HCT116 (cell line): Measurements from ENCODE around the gene MYH3. TPM values are rescaled to one million over a fixed set of nuclear protein-coding genes. Genes with fewer than 3 reads are reported as not detected.

Source experiments
- ATAC-seq: fragments of 200-7000 bp; cut with Tn5 transposase; 2 replicates; pipeline ENCODE4 v1.9.1; 2020; ENCODE audit warnings: mild to moderate bottlenecking, moderate library complexity
- BruUV-seq: library from RNA; stranded (reverse); fragments of 400-500 nt; replicated peaks from 2 replicates; lab custom pipeline; 2021; lab: Mats Ljungman, UMichigan
- CTCF ChIA-PET: fragments of 300-600 bp; sonication (Branson Sonifier 250); formaldehyde crosslinking; loops from one replicate; lab custom pipeline; 2021; ENCODE audit warnings: antibody characterized with exemption; lab: Charles Lee
- POLR2A ChIA-PET: fragments of 300-600, 350-600 bp; sonication (Branson Sonifier 250); formaldehyde crosslinking; loops from one replicate; lab custom pipeline; 2021; ENCODE audit warnings: antibody characterized with exemption; lab: Charles Lee
- RAD21 ChIA-PET, 2 experiments: fragments of 300-600 bp; sonication (Branson Sonifier 250); formaldehyde crosslinking; loops; one replicate each; lab custom pipeline; 2023; ENCODE audit warnings: low total read pairs in 2 of 2; ENCODE audit not compliant: uncharacterized antibody in 2 of 2, unreplicated experiment in 2 of 2, low non-redundant PET in 1 of 2; lab: Charles Lee
- DNase-seq: peaks from one replicate; pipeline ENCODE4 v3.0.0-alpha.2; 2010; ENCODE audit warnings: low read depth, low spot score
- H2AFZ ChIP-seq: fragments of 200-600 bp; shearing (Covaris generic), sonication (generic); 2 replicates; pipeline ENCODE4 v1.6.1; 2017; ENCODE audit warnings: low read depth, mixed run types, mixed read lengths, antibody characterized with exemption, low read length; ENCODE audit not compliant: poor library complexity, severe bottlenecking
- H3K27ac ChIP-seq: 2 replicates; pipeline ENCODE4 v1.5.1; 2012; ENCODE audit warnings: low read depth, low read length
- H3K27me3 ChIP-seq: fragments of 200-600 bp; sonication (generic); 2 replicates; pipeline ENCODE4 v1.6.1; 2016; ENCODE audit warnings: mixed run types, low read length, mixed read lengths; ENCODE audit not compliant: insufficient read depth
- H3K36me3 ChIP-seq, 2 experiments: fragments of 200-500 bp in 1 of 2; fragments of 200-600 bp in 1 of 2; sonication (Bioruptor generic) in 1 of 2; sonication (generic) in 1 of 2; 2 replicates each; pipeline versions ENCODE4 v1.5.1 to v1.6.1; 2014 to 2016; ENCODE audit warnings: low read length in 2 of 2, inconsistent platforms in 1 of 2, mixed read lengths in 1 of 2, mixed run types in 1 of 2; ENCODE audit not compliant: insufficient read depth in 2 of 2, control insufficient read depth in 1 of 2
- H3K4me1 ChIP-seq, 2 experiments: fragments of 200-600 bp in 1 of 2; sonication (generic) in 1 of 2; 2 replicates each; pipeline versions ENCODE4 v1.5.1 to v1.6.1; 2012 to 2017; ENCODE audit warnings: low read length in 2 of 2, inconsistent platforms in 1 of 2, mild to moderate bottlenecking in 1 of 2, mixed read lengths in 1 of 2, mixed run types in 1 of 2, moderate library complexity in 1 of 2; ENCODE audit not compliant: insufficient read depth in 2 of 2, control insufficient read depth in 1 of 2
- H3K4me2 ChIP-seq: fragments of 200-600 bp; sonication (generic); 2 replicates; pipeline ENCODE4 v1.6.1; 2017; ENCODE audit warnings: mixed run types, low read length, mixed read lengths
- H3K4me3 ChIP-seq, 2 experiments: fragments of 200-600 bp in 1 of 2; sonication (generic) in 1 of 2; replicated peaks in 1 of 2; 2 replicates each; pipeline ENCODE4 v1.5.1; 2011 to 2016; ENCODE audit warnings: low read length in 2 of 2, control low read depth in 1 of 2, low read depth in 1 of 2, mild to moderate bottlenecking in 1 of 2, mixed read lengths in 1 of 2, mixed run types in 1 of 2
- H3K79me2 ChIP-seq: fragments of 200-600 bp; sonication (generic); 2 replicates; pipeline ENCODE4 v1.6.1; 2017; ENCODE audit warnings: mild to moderate bottlenecking, mixed run types, low read length, moderate library complexity, mixed read lengths; ENCODE audit not compliant: insufficient read depth
- H3K9ac ChIP-seq: fragments of 200-600 bp; sonication (generic); 2 replicates; pipeline ENCODE4 v1.6.1; 2016; ENCODE audit warnings: low read length, mixed read lengths
- H3K9me2 ChIP-seq: fragments of 200-600 bp; sonication (generic), shearing (Covaris generic); 2 replicates; pipeline ENCODE4 v1.6.1; 2017; ENCODE audit warnings: mixed run types, mild to moderate bottlenecking, moderate library complexity; ENCODE audit not compliant: insufficient read depth
- H3K9me3 ChIP-seq, 2 experiments: fragments of 200-500 bp in 1 of 2; fragments of 200-600 bp in 1 of 2; sonication (Bioruptor generic) in 1 of 2; sonication (generic) in 1 of 2; 2 replicates each; pipeline ENCODE4 v1.6.1; 2014 to 2017; ENCODE audit warnings: low read length in 2 of 2, mixed read lengths in 2 of 2, inconsistent platforms in 1 of 2, low read depth in 1 of 2, mild to moderate bottlenecking in 1 of 2, mixed run types in 1 of 2, moderate library complexity in 1 of 2; ENCODE audit not compliant: control insufficient read depth in 1 of 2, insufficient read depth in 1 of 2
- H4K20me1 ChIP-seq: fragments of 200-600 bp; sonication (generic), shearing (Covaris generic); 2 replicates; pipeline ENCODE4 v1.6.1; 2017; ENCODE audit warnings: mixed run types, mild to moderate bottlenecking, moderate library complexity; ENCODE audit not compliant: insufficient read depth
- ATF3 ChIP-seq: IDR thresholded peaks from 2 replicates; pipeline ENCODE4 v1.6.1; 2012
- CBX3 ChIP-seq: IDR thresholded peaks from 2 replicates; pipeline ENCODE4 v1.6.1; 2012; ENCODE audit warnings: low read depth
- CEBPB ChIP-seq: IDR thresholded peaks from 2 replicates; pipeline ENCODE4 v1.6.1; 2012; ENCODE audit warnings: low read depth
- CTCF ChIP-seq, 3 experiments: fragments of 200-600 bp in 1 of 3; sonication (generic) in 1 of 3; IDR thresholded peaks in 2 of 3; conservative IDR thresholded peaks in 1 of 3; 2 replicates each; pipeline ENCODE4 v1.5.1; 2012 to 2017; ENCODE audit warnings: low read depth in 2 of 3, low read length in 2 of 3, antibody characterized with exemption in 1 of 3, borderline replicate concordance in 1 of 3, control low read depth in 1 of 3, mild to moderate bottlenecking in 1 of 3, mixed read lengths in 1 of 3, mixed run types in 1 of 3, moderate library complexity in 1 of 3; ENCODE audit not compliant: insufficient read depth in 1 of 3
- ELF1 ChIP-seq: IDR thresholded peaks from 2 replicates; pipeline ENCODE4 v1.6.1; 2012; ENCODE audit warnings: low read depth, borderline replicate concordance
- EZH2 ChIP-seq: fragments of 200-600 bp; sonication (generic); IDR thresholded peaks from 2 replicates; pipeline ENCODE4 v1.6.1; 2017; ENCODE audit warnings: antibody characterized with exemption, mixed run types
- EZH2phosphoT487 ChIP-seq: fragments of 200-600 bp; IDR thresholded peaks from 2 replicates; pipeline ENCODE4 v1.6.1; 2018; ENCODE audit warnings: antibody characterized with exemption, borderline replicate concordance
- FOSL1 ChIP-seq: IDR thresholded peaks from 2 replicates; pipeline ENCODE4 v1.6.1; 2012; ENCODE audit warnings: low read depth
- JUND ChIP-seq: IDR thresholded peaks from 2 replicates; pipeline ENCODE4 v1.6.1; 2012
- MAX ChIP-seq: IDR thresholded peaks from 2 replicates; pipeline ENCODE4 v1.6.1; 2012
- POLR2A ChIP-seq: IDR thresholded peaks from 2 replicates; pipeline ENCODE4 v1.7.0; 2011; ENCODE audit warnings: borderline replicate concordance; ENCODE audit not compliant: insufficient read depth, insufficient read length; ENCODE audit errors: extremely low read depth
- POLR2AphosphoS5 ChIP-seq: IDR thresholded peaks from 2 replicates; pipeline ENCODE4 v1.6.1; 2011; ENCODE audit warnings: mild to moderate bottlenecking, low read depth, low read length, moderate library complexity
- RAD21 ChIP-seq: IDR thresholded peaks from 2 replicates; pipeline ENCODE4 v1.6.1; 2012; ENCODE audit warnings: low read depth, mild to moderate bottlenecking
- SIN3A ChIP-seq: IDR thresholded peaks from 2 replicates; pipeline ENCODE4 v1.6.1; 2012; ENCODE audit warnings: low read depth
- SP1 ChIP-seq: IDR thresholded peaks from 2 replicates; pipeline ENCODE4 v1.6.1; 2012; ENCODE audit warnings: low read depth
- YY1 ChIP-seq: IDR thresholded peaks from 2 replicates; pipeline ENCODE4 v1.6.1; 2011; ENCODE audit warnings: low read length, low read depth, moderate library complexity, mild to moderate bottlenecking; ENCODE audit not compliant: insufficient replicate concordance; ENCODE audit errors: extremely low read depth
- ZBTB33 ChIP-seq: IDR thresholded peaks from 2 replicates; pipeline ENCODE4 v1.6.1; 2011; ENCODE audit warnings: mild to moderate bottlenecking, low read length, moderate library complexity; ENCODE audit not compliant: insufficient replicate concordance; ENCODE audit errors: extremely low read depth
- ZFX ChIP-seq: fragments of 450-650 bp; IDR thresholded peaks from 2 replicates; pipeline ENCODE4 v1.6.1; 2017
- ZNF274 ChIP-seq: fragments of 200-500 bp; sonication (Bioruptor generic); IDR thresholded peaks from 2 replicates; pipeline ENCODE4 v1.6.1; 2014; ENCODE audit warnings: mild to moderate bottlenecking, low read depth, low read length, inconsistent platforms
- intact Hi-C: fragments of 100-400 bp; cut with micrococcal nuclease; formaldehyde crosslinking; loops from 2 replicates; pipeline ENCODE4 v1.10.0; 2022
- total RNA-seq: library from RNA; stranded (reverse); gene quantifications from one replicate; pipeline ENCODE4 v1.2.1, GENCODE V29; 2021; ENCODE audit not compliant: unreplicated experiment

The MYH3 gene
- total RNA-seq, 1 experiment from 2014 or later: 1.6 TPM

GRCh38 chr17:10603931-10604330, 53.2 kb downstream of the MYH3 start:
- Histone ChIP-seq H3K9me2 (no peaks in the 10 kb centered on the region), H3K4me3 (no peak overlapping the region), H2AFZ (no peak overlapping the region), H3K4me1 (no peaks in the 10 kb centered on the region), H4K20me1 (no peaks in the 10 kb centered on the region), H3K79me2 (no peaks in the 10 kb centered on the region), H3K27ac (no peak overlapping the region), H3K9me3 (no peaks in the 10 kb centered on the region), H3K9ac (no peak overlapping the region), H3K4me2 (no peak overlapping the region), H3K27me3 (peaks cover 42% of the 10 kb centered on the region), H3K36me3 (no peaks in the 10 kb centered on the region)
- RAD21 ChIA-PET: no interaction called here
- BruUV-seq: no TSS peak
- intact Hi-C loops: no loop called here
- DNase-seq: no peak
- TF ChIP-seq FOSL1: no peak
- no peak for TF ChIP-seq ELF1
- no peak for TF ChIP-seq POLR2A
- no peak for TF ChIP-seq CBX3
- TF ChIP-seq POLR2AphosphoS5: no peak
- TF ChIP-seq ZFX: no peak
- no peak for TF ChIP-seq ZBTB33
- TF ChIP-seq ZNF274: no peak
- no peak for TF ChIP-seq EZH2
- TF ChIP-seq YY1: no peak
- TF ChIP-seq JUND: no peak
- no peak for TF ChIP-seq EZH2phosphoT487
- no peak for TF ChIP-seq SP1
- no peak for TF ChIP-seq ATF3
- TF ChIP-seq RAD21: no peak
- no peak for TF ChIP-seq SIN3A
- TF ChIP-seq MAX: no peak
- TF ChIP-seq CEBPB: no peak
- TF ChIP-seq CTCF (IDR thresholded peaks at IDR 0.05 in 2 of 3, conservative IDR thresholded peaks at IDR 0.05 in 1 of 3; ENCODE audit: borderline replicate concordance in 1 of 3, insufficient read depth in 1 of 3, low read depth in 2 of 3, low read length in 2 of 3): no peak
- ATAC-seq: no peak
- POLR2A ChIA-PET: no interaction called here
- CTCF ChIA-PET: no interaction called here
